Stimulated activated CD4-positive, alpha-beta T cell treated with anti-CD3 and anti-CD28 coated beads, Interleukin-12 subunit alpha, Interleukin-12 subunit beta, amount 100 ng/mL, for 48 hours (primary cell): ENCODE results near the gene SMOC2.

Source experiments
- DNase-seq, 3 donors: peaks; one replicate each; pipeline ENCODE4 v3.0.0-alpha.2; 2020; ENCODE audit warnings: low read depth in 2 of 3, low spot score in 1 of 3

The SMOC2 gene

DNA sequence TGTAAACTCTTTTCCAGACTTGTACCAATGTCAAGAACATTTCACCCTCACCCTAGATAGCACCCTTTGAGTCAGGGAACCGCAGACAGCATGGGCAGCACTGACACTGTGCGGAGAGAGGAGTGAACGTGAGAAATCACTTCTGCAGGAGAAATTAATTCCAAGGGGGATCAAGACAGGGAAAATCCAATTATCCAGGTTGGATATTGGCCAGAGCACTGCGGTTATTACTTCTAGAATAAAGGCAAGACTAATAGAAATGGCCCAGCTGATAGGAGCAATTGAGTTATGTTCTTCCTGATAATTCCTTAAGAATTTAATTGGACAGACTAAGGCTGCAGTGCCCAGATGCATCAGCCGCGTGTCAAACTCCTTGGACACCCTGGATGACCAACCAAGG is 179.6 kb downstream of the SMOC2 start:
- no peak for DNase-seq

DNA sequence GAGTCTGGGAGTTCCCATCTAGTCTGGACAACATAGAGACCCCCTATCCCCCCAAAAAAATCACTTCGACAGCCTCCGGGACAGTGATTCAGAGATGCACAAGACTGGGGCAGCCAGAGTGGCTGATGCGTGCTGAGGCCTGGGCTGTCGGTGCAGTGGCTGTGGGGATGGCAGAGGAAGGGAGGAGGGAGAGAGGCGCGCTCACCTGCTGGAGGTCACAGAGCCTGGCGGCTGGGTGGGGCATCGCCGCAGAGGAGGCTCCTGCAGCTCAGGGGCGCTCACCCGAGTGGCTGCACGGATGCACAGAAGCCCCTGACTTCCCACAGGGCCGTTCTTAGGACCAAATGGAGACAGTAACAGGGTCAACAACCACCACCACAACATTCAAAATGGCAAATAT is 182.8 kb downstream of the SMOC2 start:
- no peak for DNase-seq

DNA sequence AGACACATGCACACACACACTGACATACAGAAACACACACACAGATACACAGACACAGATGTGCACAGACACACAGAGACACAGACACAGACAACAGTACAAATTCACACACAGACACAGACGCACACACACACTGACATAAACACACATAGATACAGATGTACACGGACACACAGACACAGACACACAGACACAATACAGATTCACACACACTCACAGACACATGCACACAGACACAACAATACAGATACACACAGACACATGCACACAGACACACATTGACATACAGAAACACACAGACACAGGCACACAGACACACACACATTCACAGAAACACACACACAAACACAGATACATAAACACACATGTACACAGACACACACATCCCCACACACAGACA is 183.6 kb downstream of the SMOC2 start:
- no peak for DNase-seq

DNA sequence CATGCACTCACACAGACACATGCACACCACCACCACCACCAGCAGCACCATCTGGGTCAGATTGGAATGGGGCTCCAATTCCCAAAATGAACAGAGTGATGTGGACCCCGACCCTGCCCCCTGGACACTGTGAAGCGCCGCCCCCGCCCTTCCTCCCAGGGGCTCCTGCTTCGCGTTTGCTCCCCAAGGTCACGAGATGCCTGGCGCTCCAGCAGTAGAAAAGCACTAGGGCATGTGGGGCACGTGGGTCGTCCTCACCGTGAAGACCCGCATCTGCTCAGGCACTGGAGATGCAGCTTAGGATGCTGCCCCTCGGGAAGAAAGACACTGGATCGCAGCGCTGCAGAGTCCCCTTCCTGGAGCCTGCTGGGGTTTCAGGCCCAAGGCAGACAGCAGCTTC is 184.0 kb downstream of the SMOC2 start:
- no peak for DNase-seq

DNA sequence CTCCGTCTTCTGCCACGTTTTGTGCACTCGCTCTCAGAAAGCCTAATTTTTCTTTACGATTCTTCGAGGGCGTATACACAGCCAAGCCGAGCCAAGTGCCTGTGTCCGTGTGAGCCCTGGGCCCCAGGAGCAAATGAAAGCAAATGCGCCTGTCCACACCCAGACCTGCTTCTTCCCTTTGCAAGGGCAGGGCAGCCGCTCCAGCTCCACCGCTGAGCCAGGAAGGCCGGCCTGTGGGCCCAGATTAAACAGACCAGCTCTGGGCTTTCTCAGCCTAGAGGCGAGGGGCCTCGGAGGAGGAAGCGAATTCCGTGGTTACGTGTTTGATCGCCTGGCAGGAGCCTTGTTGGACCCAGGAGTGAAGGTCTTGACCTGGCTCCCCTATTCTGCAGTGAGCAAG is 184.6 kb downstream of the SMOC2 start:
- DNase-seq: no peak

DNA sequence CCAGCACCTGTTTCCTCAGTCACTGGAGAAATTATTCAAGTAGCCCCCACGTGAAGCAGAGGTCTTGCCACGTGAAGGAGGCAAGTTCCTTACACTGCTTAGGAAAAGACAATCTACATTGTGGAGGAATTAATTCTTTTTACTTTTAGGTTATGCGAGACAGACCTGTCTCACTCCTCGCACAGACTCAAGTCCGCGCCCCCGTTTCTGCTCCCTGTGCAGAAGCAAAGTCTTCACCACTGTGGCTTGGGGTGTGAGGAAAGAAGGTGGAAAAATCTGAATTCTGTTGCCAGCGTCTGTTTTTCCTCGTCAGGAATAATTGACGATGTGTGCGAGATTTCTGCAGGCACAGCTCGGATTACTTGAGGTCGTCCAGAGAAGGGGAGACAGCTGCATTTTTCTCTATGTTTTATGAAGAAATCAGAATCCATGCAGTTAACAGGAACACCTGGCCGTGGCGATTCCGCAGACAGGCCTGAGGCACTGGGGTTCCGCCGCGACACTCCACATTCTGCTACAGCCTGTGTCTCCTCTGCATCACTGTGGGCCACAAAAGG is 185.1 kb downstream of the SMOC2 start:
- DNase-seq: no peak

DNA sequence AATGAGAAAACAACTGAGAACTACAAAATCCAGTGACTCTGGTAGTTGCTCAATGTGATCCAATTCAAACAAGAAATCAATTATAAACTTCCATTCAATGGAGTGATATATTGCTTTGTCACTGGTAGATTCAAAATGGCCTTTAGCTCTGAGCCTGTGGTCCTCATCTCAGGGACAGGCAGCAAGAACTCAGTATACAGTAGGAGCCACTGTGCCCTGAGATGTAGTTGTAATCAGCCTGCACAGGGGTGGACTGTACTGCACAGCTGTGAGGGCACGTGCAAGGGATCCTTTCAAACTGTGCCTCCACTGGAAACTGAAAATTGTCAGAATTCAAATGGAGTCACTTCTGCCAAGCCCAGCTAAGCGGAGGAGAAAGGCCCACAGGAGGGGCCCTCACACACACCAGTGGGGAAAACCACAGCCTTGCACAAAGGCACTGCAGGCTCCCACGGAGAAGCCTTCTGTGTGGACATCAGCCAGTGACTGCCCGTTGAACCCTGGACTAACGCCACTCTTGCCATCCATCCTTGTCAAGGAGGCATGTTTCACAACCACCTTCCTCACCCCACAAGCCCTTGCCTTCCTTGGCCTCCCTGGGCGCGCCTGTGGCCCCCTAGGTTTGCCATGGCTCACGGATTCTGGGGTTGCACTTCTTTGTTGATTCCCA is 186.7 kb downstream of the SMOC2 start:
- no peak for DNase-seq

DNA sequence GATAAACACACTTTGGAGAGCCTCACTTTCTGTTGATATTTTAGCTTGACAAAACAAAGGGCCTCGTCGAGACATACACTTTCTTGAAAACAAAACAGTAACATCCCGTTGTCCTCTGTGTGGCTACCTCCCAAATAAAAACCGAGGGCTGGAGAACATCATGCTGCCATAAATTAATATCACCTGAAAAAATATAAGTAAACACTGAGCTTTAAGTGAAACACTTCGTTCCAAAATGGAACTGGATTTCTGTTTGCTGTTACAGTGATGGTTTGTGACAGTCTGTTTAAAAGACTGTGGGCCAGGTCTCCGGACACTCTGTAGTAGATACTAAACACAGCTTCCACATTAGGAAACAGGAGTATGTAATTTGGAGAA is 187.2 kb downstream of the SMOC2 start:
- no peak for DNase-seq

DNA sequence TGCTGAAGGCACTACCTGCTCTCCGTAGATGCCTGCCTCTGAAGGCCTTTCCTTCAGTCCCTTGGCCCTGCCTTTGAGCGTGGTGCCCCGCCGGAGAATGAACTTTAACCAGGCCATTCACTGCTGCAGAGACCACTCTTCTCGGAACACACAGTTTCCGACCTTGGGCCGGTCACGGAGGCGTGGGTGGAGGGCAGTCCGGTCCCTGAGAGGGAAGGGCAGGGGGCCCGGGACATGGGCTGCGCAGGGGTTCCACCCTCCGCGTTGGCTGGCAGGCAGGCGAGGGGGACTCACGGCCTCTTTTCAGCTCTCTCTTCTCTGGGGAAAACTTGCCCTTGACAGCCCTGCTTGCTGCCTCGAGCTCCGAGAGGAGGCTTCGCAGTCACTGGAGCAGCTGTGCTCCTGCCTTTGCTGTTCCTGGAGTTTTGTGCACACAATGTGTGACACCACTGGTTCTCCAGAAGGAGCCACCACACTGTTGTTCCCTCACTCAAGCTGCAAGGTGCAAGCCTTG is 187.8 kb downstream of the SMOC2 start:
- DNase-seq: no peak

DNA sequence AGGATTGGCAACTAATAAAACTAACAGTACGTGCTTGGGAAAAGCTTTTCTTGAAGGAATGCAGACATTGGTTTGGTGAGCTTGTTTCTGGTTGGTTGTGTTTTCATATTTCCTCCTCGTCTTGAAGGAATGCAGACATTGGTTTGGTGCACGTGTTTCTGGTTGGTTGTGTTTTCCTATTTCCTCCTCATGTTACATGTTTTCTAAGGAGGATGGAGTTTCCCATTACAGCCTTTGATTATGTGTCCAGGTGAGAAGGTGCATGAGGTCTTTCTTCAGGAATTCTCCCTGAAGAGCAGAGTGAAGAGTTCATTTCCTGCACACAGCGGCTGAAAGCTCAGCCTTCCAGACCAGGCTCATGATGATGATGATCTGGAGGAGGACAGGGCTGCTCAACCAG is 190.6 kb downstream of the SMOC2 start:
- no peak for DNase-seq

DNA sequence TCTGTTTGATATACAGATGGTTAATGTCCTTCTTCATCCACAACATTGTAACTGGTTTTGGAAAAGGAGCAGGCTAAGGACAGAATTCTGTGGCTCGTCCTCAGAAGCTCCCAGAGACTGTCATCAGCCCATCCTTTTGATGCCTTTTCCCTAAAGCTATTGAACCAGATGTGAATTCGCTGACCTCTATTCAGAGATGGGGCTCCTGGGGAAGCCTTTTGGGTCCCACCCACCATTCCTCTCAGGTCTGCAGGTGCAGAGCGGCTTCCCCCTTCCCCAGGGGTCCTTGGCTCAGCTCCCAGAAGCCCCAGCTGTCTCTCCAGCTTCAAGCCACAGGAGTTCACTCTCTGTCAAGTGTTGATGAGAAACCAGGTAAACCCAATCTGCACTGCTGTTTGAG is 191.7 kb downstream of the SMOC2 start:
- no peak for DNase-seq

DNA sequence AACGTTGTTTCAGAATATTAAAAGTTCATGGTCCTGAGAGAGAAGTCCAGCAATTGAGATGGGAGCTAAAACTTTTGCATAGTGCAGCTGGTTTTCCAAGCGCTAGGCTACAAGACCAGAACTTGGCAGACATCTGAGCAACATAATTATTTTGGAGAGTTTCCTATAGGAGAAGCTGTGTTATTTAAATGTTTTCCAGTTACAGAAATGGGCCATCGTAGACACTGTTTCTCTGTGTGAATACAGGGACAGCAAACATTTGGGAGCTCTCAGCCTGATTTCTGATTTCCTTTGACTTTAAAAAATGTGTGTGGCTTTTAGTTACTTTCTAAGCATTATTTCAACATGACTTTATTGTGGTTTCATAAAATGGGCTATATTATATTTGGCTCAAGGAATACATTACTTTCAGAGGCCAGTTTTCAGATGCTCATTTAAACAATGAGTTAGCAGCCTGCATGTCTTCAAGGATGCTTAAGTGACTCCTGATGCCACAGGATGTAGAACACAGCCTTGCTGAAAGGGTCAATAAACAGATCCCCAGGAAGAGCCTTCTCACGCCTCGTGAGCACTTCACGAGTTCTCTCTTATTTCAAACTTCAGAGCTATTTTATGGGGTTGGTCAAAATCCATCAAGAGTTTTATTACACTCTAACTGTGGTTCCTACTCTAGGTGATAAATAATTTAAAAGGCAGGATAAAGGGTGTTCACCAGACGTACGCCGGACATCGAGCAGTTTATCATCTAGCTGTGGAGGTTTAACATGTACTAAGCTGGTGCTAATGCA is 193.8 kb downstream of the SMOC2 start:
- DNase-seq: no peak

DNA sequence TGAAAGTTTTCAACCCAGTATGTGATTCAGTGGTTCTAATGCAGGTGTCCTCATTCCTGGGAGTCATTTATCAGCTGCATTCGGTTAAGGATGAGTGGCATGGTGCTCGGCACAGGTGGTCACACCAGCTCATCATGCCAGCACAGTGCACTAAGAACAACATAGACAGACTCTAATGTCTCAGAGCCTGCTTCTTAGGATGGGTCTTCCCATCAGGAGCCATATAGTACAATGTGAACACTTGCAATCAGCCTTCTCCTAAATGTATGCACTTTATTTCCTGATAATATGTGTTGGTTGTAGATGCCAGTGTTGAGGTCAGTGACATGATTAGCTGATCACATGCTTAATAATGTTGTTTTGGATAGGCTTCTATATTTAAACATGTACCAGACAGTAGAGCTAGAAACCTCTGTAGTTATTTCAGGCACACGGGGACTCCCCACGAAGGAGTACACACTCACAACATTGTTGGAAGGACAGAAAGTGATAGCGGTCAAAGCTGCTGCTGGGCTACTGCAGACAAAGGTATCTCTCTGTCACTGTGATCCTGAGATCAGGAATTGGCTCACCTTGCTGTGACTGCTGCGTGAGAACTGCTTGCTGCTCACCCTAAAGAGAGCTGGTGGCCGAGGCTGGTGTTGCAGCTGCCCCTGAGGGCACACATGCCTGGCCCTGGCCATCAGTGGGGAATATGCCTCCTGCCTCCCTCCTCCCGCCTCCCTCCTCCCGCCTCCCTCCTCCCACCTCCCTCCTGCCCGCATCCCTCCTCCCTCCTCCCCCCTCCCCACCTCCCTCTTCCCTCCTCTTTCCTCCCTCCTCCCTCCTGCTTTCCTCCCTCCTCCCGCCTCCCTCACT is 195.4 kb downstream of the SMOC2 start:
- no peak for DNase-seq

DNA sequence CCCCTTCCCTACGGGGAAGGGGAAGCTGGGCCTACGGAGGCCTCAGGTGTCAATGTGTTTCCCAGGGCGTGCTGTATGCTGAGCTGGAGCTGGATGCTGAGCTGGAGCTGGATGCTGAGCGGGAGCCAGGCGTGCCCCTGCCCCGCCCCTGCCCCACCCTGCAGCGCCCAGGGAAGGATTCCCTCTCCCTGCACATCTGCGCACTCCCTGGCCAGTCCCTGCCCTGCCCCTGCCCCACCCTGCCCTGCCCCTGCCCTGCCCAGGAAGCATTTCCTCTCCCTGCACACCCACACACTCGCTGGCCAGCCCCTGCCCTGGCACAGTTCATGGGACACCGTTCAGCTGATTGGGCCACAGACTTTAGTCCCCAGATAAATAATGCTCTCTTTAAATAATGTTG is 196.8 kb downstream of the SMOC2 start:
- no peak for DNase-seq

DNA sequence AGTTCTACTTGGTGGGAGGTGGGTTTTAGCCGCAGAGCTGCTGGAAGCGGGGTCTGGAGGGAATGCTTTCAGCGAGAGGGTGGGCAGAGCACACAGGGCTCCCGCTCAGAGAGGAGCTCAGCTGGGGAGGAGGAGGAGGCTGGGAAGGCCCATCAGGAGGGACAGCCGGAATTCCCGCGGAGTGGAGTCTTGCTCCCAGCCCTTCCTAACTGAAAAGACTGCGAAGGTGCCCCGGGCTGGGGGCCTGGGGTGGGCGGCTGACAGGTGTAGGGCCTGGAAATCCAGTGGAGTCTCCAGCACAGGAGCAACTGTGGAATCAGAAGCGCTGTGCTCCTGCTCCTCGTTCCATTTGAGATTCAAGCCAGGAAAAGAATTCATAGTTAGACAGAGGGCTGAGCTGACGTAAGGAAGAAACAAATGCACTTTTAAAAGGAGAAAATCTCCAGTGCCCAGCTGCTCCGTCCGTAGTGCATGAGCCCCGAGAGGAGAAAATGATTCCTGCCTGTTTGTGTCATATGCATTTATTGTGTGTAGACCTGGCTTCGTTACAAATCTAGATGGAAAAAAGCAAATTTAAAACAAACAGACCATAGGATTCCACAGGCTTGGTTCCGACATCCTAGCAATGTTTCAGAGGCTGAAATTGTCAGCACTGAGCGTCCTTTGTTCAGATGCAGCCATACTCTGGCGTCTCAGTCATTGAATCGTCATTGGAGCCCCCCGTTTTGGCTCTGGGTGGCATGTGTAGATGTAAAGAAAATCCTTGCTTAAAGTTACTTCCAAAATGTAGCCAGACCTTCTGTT is 197.7 kb downstream of the SMOC2 start:
- DNase-seq: no peak

DNA sequence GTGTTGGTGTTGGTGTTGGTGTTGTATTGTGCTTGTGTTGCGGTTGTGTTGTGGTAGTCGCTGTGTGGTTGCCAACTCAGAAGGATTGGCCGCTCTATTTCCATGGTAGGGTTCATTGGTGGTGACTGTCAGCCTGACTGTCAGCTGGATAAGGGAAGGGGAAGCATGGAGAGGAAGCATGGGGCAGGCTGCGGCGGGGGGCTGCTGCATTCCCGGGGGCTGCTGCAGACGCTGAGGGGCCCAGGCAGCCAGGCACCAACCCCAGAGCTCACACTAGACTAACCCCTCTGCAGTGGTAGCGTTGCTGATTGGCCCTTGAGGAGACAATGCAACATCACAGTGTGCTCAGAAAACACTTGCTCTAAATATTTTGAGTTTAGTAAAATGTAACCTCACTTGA is 199.2 kb downstream of the SMOC2 start:
- DNase-seq: no peak

DNA sequence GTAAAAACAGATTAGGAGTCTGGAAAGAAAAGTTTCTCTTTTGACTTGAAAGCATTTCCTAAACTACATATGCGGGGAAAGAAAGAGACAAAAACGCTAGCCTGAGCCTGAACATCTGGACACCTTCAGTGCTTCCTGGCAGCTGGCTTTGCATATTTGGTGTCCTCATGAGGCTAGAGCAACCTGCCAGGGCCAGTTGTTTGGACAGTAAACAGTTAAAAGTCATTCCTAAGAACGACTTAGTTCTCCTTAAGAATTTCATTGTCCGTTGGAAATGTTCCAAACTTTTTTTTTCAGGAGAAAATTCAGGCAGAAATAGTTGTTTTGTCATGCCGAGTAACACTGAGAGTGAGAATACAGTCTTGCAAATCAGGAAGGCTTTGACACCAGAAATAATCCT is 199.8 kb downstream of the SMOC2 start:
- DNase-seq: no peak

DNA sequence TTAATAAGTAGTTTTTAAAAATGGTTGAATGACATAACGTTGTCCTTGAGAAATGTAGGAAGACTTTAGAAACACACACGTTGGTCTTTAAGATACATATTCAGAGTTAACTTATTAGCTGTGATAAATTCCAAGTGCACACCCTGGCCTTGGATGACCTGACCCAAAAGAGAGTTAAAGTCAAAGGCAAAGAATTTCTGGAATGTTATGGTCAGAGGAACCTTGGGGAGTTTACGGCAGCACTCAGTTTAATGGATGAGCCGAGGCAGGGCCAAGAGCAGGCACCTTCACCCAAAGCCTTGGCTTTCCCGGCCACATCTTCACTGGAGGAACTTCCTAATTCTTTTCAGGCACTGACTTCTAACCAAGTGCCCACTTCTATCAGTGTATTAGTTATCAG is 200.5 kb downstream of the SMOC2 start:
- no peak for DNase-seq

DNA sequence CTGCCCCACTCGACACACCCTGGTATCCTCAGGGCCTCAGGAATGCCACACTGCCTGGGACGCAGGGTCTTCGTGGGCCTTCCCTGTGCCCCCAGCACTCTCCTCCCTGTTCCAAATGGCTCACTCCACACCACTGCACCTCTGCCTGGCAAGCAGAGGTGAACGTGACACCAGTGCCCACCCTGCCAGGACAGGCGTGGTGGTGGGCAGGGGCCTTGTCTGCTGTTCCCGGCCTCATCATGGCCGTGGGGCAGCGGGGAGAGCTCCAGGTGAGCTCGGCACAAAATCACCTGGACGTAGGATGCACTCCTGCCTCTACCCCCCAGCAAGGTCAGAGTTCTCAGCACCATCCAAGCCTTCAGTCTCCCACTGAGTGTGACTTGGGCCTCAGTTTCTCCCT is 202.4 kb downstream of the SMOC2 start:
- DNase-seq: no peak

DNA sequence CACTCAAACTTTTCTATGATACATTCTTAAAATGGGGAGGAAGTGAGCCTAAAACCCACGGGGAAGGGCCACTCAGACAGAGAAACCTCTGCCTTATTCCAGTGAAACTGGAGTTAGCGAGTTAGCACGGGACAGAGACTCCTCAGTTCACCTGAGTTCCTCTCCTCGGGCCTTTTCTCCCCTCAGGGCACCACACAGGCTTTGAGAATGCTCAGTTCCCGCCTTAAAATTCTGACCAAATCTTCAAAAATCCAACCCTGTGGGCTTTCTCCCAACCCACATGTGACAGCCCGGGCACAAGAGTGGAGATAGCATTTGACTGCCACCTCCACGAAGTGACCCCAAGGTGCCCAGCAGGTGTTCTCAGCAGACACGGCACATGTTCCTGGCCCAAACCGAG is 204.3 kb downstream of the SMOC2 start:
- no peak for DNase-seq

DNA sequence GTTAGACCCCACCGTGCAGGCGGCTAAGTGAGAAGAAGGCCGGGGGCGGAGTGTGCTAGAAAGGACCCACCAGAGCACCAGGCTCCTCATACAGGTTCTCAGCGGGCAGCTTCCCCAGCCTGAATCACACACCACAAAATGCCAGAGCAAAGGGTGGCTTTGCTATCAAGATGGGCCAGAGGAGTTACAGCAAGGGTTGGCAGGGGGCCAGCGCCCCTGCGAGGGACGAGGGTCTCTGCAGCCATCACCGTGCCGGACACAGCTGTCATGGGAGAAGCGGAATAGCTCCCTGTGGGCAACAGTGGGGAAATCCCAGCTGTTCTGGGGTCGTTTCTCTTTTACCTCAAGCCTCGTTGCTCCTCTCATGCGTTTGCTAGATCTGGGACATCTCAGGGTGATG is 206.3 kb downstream of the SMOC2 start:
- DNase-seq: no peak
